Endothelial cell of umbilical vein (primary cell): ENCODE data around the gene ARHGEF39. TPM values are rescaled to one million over a fixed set of nuclear protein-coding genes. Genes with fewer than 3 reads are reported as not detected.
A peak's percentile ranks its signal among the peaks of the same experiment; 100 is the strongest.

Source experiments
- BruUV-seq: library from RNA; stranded (reverse); fragments of 400-500 nt; replicated peaks from 2 replicates; lab custom pipeline; 2021; lab: Mats Ljungman, UMichigan
- CTCF ChIA-PET: fragments of 300-600, 350-600 bp; sonication (Branson Sonifier 250); formaldehyde crosslinking; loops from one replicate; lab custom pipeline; 2021; ENCODE audit warnings: antibody characterized with exemption, inconsistent platforms; lab: Charles Lee
- POLR2A ChIA-PET: fragments of 300-600, 350-600 bp; sonication (Branson Sonifier 250); formaldehyde crosslinking; loops from one replicate; lab custom pipeline; 2021; ENCODE audit warnings: antibody characterized with exemption, inconsistent platforms; lab: Charles Lee
- DNase-seq: peaks from one replicate; pipeline ENCODE4 v3.0.0-alpha.2; 2011; ENCODE audit warnings: low read depth, low spot score
- FAIRE-seq: peaks from 2 replicates; lab custom pipeline; 2011; peaks lifted over from hg19 to GRCh38; lab: Jason Lieb, UNC
- H2AFZ ChIP-seq: 2 replicates; pipeline ENCODE4 v1.6.0; 2012; ENCODE audit warnings: low read depth, low read length, control low read depth, inconsistent platforms
- H3K27ac ChIP-seq: 2 replicates; pipeline ENCODE4 v1.5.1; 2011; ENCODE audit warnings: low read depth, mild to moderate bottlenecking, control low read depth, low read length, moderate library complexity; ENCODE audit not compliant: insufficient read depth
- H3K27me3 ChIP-seq, 2 experiments: 2 replicates each; pipeline versions ENCODE4 v1.6.0 to v1.6.1; 2011; ENCODE audit warnings: low read length in 2 of 2, mixed read lengths in 1 of 2; ENCODE audit not compliant: control insufficient read depth in 2 of 2, insufficient read depth in 2 of 2
- H3K36me3 ChIP-seq, 2 experiments: 2 replicates in 1 of 2; 3 replicates in 1 of 2; pipeline ENCODE4 v1.5.1; 2011; ENCODE audit warnings: low read length in 2 of 2, mild to moderate bottlenecking in 1 of 2, moderate library complexity in 1 of 2; ENCODE audit not compliant: control insufficient read depth in 2 of 2, insufficient read depth in 2 of 2; ENCODE audit errors: extremely low read depth in 1 of 2
- H3K4me1 ChIP-seq: 3 replicates; pipeline ENCODE4 v1.5.1; 2011; ENCODE audit warnings: mild to moderate bottlenecking, low read length; ENCODE audit not compliant: control insufficient read depth, insufficient read depth; ENCODE audit errors: extremely low read depth
- H3K4me2 ChIP-seq: 2 replicates; pipeline ENCODE4 v1.6.1; 2011; ENCODE audit warnings: low read length, control low read depth, mixed read lengths; ENCODE audit not compliant: insufficient read depth
- H3K4me3 ChIP-seq, 3 experiments: fragments of 200-600 bp in 1 of 3; sonication (generic), shearing (Covaris generic) in 1 of 3; replicated peaks in 1 of 3; 2 replicates each; pipeline ENCODE4 v1.5.1; 2011 to 2016; ENCODE audit warnings: control low read depth in 3 of 3, low read length in 3 of 3, mild to moderate bottlenecking in 2 of 3, inconsistent platforms in 1 of 3, low read depth in 1 of 3, moderate library complexity in 1 of 3; ENCODE audit not compliant: insufficient read depth in 1 of 3
- H3K79me2 ChIP-seq: 2 replicates; pipeline ENCODE4 v1.6.0; 2012; ENCODE audit warnings: low read length, inconsistent platforms; ENCODE audit not compliant: control insufficient read depth, insufficient read depth
- H3K9ac ChIP-seq: replicated peaks from 2 replicates; pipeline ENCODE3; 2011; ENCODE audit warnings: low read length, control low read depth; ENCODE audit not compliant: insufficient read depth; ENCODE audit errors: extremely low read depth
- H3K9me1 ChIP-seq: replicated peaks from 3 replicates; pipeline ENCODE4 v1.6.0; 2011; ENCODE audit warnings: mild to moderate bottlenecking, low read length; ENCODE audit not compliant: control insufficient read depth, insufficient read depth; ENCODE audit errors: extremely low read depth
- H3K9me3 ChIP-seq: replicated peaks from 2 replicates; pipeline ENCODE4 v1.5.1; 2012; ENCODE audit warnings: low read length, inconsistent platforms; ENCODE audit not compliant: control insufficient read depth, insufficient read depth
- H4K20me1 ChIP-seq: replicated peaks from 2 replicates; pipeline ENCODE3; 2011; ENCODE audit warnings: mild to moderate bottlenecking, low read length; ENCODE audit not compliant: control insufficient read depth, insufficient read depth; ENCODE audit errors: extremely low read depth
- EZH2 ChIP-seq: IDR thresholded peaks from 2 replicates; pipeline ENCODE4 v1.6.1; 2012; ENCODE audit warnings: borderline replicate concordance, low read depth, mild to moderate bottlenecking, moderate library complexity, low read length, inconsistent platforms; ENCODE audit not compliant: severe bottlenecking
- FOS ChIP-seq: IDR thresholded peaks from 2 replicates; pipeline ENCODE4 v1.6.1; 2011; ENCODE audit warnings: mild to moderate bottlenecking, low read length, moderate library complexity, borderline replicate concordance; ENCODE audit not compliant: insufficient read depth
- GATA2 ChIP-seq: IDR thresholded peaks from 2 replicates; pipeline ENCODE4 v1.7.0; 2011; ENCODE audit warnings: low read depth, mild to moderate bottlenecking, moderate library complexity, mixed read lengths, low read length; ENCODE audit not compliant: insufficient read length, insufficient read depth
- JUN ChIP-seq: IDR thresholded peaks from 2 replicates; pipeline ENCODE4 v1.6.1; 2011; ENCODE audit warnings: borderline replicate concordance, low read depth; ENCODE audit not compliant: insufficient read length, insufficient read depth
- MYC ChIP-seq: IDR thresholded peaks from one replicate; pipeline ENCODE4 v1.6.1; 2011; ENCODE audit warnings: mild to moderate bottlenecking, low read depth, low read length
- POLR2A ChIP-seq: IDR thresholded peaks from 2 replicates; pipeline ENCODE4 v1.6.1; 2012; ENCODE audit warnings: low read depth, mild to moderate bottlenecking, control low read depth, low read length
- POLR2AphosphoS5 ChIP-seq: IDR thresholded peaks from 2 replicates; pipeline ENCODE4 v1.6.1; 2012; ENCODE audit warnings: low read depth, mild to moderate bottlenecking, control low read depth, low read length, moderate library complexity; ENCODE audit not compliant: insufficient read depth
- dilution Hi-C: fragments of 300-500 bp; cut with MboI; formaldehyde crosslinking; loops from one replicate; pipeline ENCODE4 v1.15.0; 2019; ENCODE audit warnings: low sequenced_read_pairs; ENCODE audit not compliant: extremely low pct_ligation_motif_present
- intact Hi-C: fragments of 100-400 bp; cut with micrococcal nuclease; formaldehyde crosslinking; loops from one replicate; pipeline ENCODE4 v1.10.0; 2022
- polyA plus RNA-seq, 4 experiments: library from polyadenylated mRNA; depleted of rRNA in 3 of 4; stranded (reverse) in 3 of 4; unstranded in 1 of 4; fragments of >200 nt; gene quantifications; 2 replicates each; pipeline versions ENCODE4 v1.2.1 to v1.2.3, GENCODE V29; 2011 to 2012; ENCODE audit warnings: missing spikeins in 1 of 4
- total RNA-seq: library from RNA; stranded (reverse); gene quantifications from 2 replicates; pipeline ENCODE4 v1.2.3, GENCODE V29; 2021
- TF ChIP-seq, protein P1 (sequence below), 2 donors: IDR thresholded peaks; 1 replicate in 1 of 2; 2 replicates in 1 of 2; pipeline ENCODE4 v1.5.1; 2011; ENCODE audit warnings: low read length in 2 of 2, mild to moderate bottlenecking in 2 of 2, moderate library complexity in 2 of 2, control low read depth in 1 of 2, inconsistent platforms in 1 of 2, low read depth in 1 of 2; ENCODE audit not compliant: insufficient read depth in 1 of 2; ENCODE audit errors: extremely low read depth in 1 of 2
- TF ChIP-seq, protein P2 (sequence below): IDR thresholded peaks from 2 replicates; pipeline ENCODE4 v1.6.1; 2011; ENCODE audit not compliant: insufficient read depth, insufficient read length

ARHGEF39 gene
- total and polyA plus RNA-seq, 2 donors (not counting 3 experiments of a cell fraction or from before 2014, with no cell fraction given) = 4.7 to 6.5 TPM

DNA sequence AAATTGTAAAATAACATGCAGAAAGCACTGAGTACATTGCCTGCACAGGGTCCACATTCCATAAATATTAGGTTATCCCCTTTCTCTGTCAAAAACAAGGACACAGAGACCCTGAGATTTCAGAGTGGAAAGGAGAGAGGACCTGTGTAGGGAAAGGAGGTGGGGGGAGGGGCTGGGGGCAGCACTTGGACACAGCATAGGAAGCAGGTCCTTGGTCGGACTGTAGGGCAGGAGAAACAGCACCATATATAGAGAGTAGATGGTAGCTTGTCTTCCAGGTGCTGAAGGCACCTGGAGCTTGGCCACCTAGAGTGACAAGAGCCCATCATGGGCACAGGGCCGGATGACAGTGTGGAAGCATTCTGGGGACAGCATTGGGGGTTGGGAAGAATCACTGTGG, 22.3 kb upstream of the ARHGEF39 start:
- no peaks in the 10 kb centered on the region for H3K27me3 ChIP-seq
- H3K4me1 ChIP-seq = peaks cover 28% of the 10 kb centered on the region
- H2AFZ ChIP-seq = no peak overlapping the region
- peaks cover 7 to 24% of the 10 kb centered on the region in 2 experiments for H3K36me3 ChIP-seq
- no peaks in the 10 kb centered on the region for H3K9me3 ChIP-seq
- no peaks in the 10 kb centered on the region for H4K20me1 ChIP-seq
- intact Hi-C loops (no loop called here), dilution Hi-C loops (no loop called here)
- H3K27ac ChIP-seq = no peak overlapping the region
- H3K9me1 ChIP-seq = no peaks in the 10 kb centered on the region
- FAIRE-seq (no peak), DNase-seq (no peak)
- peaks cover 36% of the 10 kb centered on the region for H3K79me2 ChIP-seq
- H3K4me2 ChIP-seq = no peak overlapping the region
- no TSS peak for BruUV-seq
- TF ChIP-seq, protein P1, sequence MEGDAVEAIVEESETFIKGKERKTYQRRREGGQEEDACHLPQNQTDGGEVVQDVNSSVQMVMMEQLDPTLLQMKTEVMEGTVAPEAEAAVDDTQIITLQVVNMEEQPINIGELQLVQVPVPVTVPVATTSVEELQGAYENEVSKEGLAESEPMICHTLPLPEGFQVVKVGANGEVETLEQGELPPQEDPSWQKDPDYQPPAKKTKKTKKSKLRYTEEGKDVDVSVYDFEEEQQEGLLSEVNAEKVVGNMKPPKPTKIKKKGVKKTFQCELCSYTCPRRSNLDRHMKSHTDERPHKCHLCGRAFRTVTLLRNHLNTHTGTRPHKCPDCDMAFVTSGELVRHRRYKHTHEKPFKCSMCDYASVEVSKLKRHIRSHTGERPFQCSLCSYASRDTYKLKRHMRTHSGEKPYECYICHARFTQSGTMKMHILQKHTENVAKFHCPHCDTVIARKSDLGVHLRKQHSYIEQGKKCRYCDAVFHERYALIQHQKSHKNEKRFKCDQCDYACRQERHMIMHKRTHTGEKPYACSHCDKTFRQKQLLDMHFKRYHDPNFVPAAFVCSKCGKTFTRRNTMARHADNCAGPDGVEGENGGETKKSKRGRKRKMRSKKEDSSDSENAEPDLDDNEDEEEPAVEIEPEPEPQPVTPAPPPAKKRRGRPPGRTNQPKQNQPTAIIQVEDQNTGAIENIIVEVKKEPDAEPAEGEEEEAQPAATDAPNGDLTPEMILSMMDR (IDR thresholded peaks at IDR 0.05; ENCODE audit: extremely low read depth in 1 of 2, insufficient read depth in 1 of 2, low read depth in 1 of 2, low read length in 2 of 2) = no peak
- H3K9ac ChIP-seq = no peak overlapping the region
- CTCF ChIA-PET = interaction anchor here (2.0 to 13.5 kb wide), 2 partner anchors 10 to 26 kb away, joined by 16 to 227 read pairs; partner anchors contain the start of genes ARHGEF39, CCDC107 and RMRP
- H3K4me3 ChIP-seq = no peak overlapping the region
- POLR2A ChIA-PET = interaction anchor here (1.2 kb wide), 1 partner anchor 29 kb away, joined by 4 read pairs; the partner anchor contains the start of genes CCDC107 and RMRP

DNA sequence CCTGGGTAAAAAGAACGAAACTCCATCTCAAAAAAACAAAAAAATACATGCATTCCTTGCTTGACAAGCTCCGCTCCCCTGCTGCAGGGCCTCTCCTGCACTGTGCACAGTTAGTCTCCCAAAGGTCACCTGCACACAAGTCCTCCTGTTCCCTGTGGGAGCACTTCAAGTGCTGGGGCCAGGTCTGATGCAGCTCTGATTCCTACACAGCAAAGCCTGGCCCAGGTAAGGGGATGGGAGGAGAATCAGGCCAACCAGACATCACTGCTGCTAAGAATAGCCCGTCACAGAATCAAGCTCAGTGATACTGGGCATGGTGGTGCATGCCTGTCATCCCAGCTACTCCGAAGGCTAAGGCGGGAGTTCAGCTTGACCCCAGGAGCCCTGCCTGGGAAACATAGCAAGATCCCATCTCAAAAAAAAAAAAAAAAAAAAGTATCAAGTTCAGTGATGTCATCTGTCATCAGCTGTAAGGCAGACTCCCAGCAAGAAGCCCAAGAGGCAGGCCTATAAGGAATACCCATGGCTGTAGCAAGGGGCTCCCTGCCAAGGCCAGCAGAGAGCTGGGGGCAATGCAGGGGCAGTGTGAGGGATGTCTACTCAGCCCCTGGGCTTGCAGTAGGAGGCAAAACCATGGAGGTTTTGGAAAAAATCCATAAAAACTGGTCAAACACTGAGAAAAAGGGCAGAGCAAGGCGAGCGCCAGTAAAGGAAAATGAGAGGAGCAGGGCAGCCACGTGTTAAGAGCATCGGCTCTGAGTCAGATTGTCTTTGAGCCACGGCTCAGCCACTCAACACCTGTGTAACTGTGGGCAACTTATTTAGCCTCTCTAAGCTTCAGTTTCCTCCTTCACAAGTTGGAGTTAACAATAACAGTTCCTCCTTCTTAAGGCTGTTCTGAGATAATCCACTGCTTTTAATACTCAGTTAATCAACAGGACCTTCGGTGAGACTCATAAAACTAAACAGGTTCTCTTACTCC, 21.5 kb upstream of the ARHGEF39 start:
- intact Hi-C loops = no loop called here
- ChIA-PET POLR2A (no interaction called here), CTCF (interaction anchor here (1.1 to 13.5 kb wide), 3 partner anchors 8 to 25 kb away, joined by 3 to 227 read pairs (median 26); partner anchors contain the start of genes ARHGEF39, CCDC107 and RMRP)
- Histone ChIP-seq H2AFZ (no peak overlapping the region), H4K20me1 (no peaks in the 10 kb centered on the region), H3K27me3 (no peaks in the 10 kb centered on the region), H3K4me1 (peaks cover 28% of the 10 kb centered on the region), H3K36me3 (peaks cover 8 to 26% of the 10 kb centered on the region in 2 experiments), H3K4me2 (no peak overlapping the region), H3K9me3 (no peaks in the 10 kb centered on the region), H3K4me3 (no peak overlapping the region), H3K9me1 (no peaks in the 10 kb centered on the region), H3K9ac (no peak overlapping the region), H3K27ac (no peak overlapping the region), H3K79me2 (peaks cover 36% of the 10 kb centered on the region)
- TF ChIP-seq GATA2 = no peak
- no peak for TF ChIP-seq POLR2AphosphoS5
- TF ChIP-seq, protein P1 (IDR thresholded peaks at IDR 0.05; ENCODE audit: extremely low read depth in 1 of 2, insufficient read depth in 1 of 2, low read depth in 1 of 2, low read length in 2 of 2) = no peak
- TF ChIP-seq FOS = no peak
- no peak for TF ChIP-seq POLR2A
- TF ChIP-seq, protein P2, sequence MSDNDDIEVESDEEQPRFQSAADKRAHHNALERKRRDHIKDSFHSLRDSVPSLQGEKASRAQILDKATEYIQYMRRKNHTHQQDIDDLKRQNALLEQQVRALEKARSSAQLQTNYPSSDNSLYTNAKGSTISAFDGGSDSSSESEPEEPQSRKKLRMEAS = no peak
- no peak for TF ChIP-seq JUN
- TF ChIP-seq MYC = no peak
- no peak for TF ChIP-seq EZH2
- DNase-seq (no peak), FAIRE-seq (peak; percentile 33)
- dilution Hi-C loops = no loop called here
- BruUV-seq = no TSS peak
